ENCODE data around the gene ZNF598. TPM values are rescaled to one million over a fixed set of nuclear protein-coding genes. Genes with fewer than 3 reads are reported as not detected.

ZNF598 gene
- total RNA-seq, 1 experiment from 2014 or later, result 75.8 TPM

- POLR2A ChIA-PET (ENCODE audit: low non-redundant PET), result no interaction called here
- H3K9me3 ChIP-seq (ENCODE audit: low read depth, low read length, poor library complexity, severe bottlenecking), result no peaks in the 10 kb centered on the region
- TF ChIP-seq CTCF (conservative IDR thresholded peaks at IDR 0.05; ENCODE audit: low read depth, low read length) (no peak), EZH2 (IDR thresholded peaks at IDR 0.05; ENCODE audit: borderline replicate concordance, low read depth, low read length, poor library complexity, severe bottlenecking) (no peak)
- BruUV-seq (replicated peaks), result no TSS peak
- H3K27me3 ChIP-seq (replicated peaks; ENCODE audit: insufficient read depth, low read depth, low read length, poor library complexity), result no peaks in the 10 kb centered on the region
- CTCF ChIA-PET, result no interaction called here
- peaks cover 4% of the 10 kb centered on the region for H3K36me3 ChIP-seq (ENCODE audit: insufficient read depth, low read length, poor library complexity, severe bottlenecking)
- H3K4me3 ChIP-seq (ENCODE audit: low read depth, low read length, poor library complexity, severe bottlenecking), result no peak overlapping the region
- peak; percentile 43 for DNase-seq (ENCODE audit: low spot score)
- peak overlapping the region; percentile 54 for H3K27ac ChIP-seq (ENCODE audit: low read depth, low read length, poor library complexity, severe bottlenecking)
- H3K4me1 ChIP-seq (ENCODE audit: insufficient read depth, low read length, poor library complexity, severe bottlenecking), result peaks cover 34% of the 10 kb centered on the region
- intact Hi-C loops (cut with micrococcal nuclease; ENCODE audit: unreplicated experiment), result no loop called here
Measured at GRCh38 chr16:2039274-2040031, 29.8 kb upstream of the ZNF598 start.

- Histone ChIP-seq H3K4me3 (ENCODE audit: low read depth, low read length, poor library complexity, severe bottlenecking) (no peak overlapping the region), H3K9me3 (ENCODE audit: low read depth, low read length, poor library complexity, severe bottlenecking) (no peaks in the 10 kb centered on the region), H3K36me3 (ENCODE audit: insufficient read depth, low read length, poor library complexity, severe bottlenecking) (peaks cover 4% of the 10 kb centered on the region), H3K27ac (ENCODE audit: low read depth, low read length, poor library complexity, severe bottlenecking) (peak overlapping the region; percentile 80), H3K27me3 (replicated peaks; ENCODE audit: insufficient read depth, low read depth, low read length, poor library complexity) (no peaks in the 10 kb centered on the region), H3K4me1 (ENCODE audit: insufficient read depth, low read length, poor library complexity, severe bottlenecking) (peaks cover 38% of the 10 kb centered on the region)
- DNase-seq (ENCODE audit: low spot score), result no peak
- POLR2A ChIA-PET (ENCODE audit: low non-redundant PET), result no interaction called here
- TF ChIP-seq CTCF (conservative IDR thresholded peaks at IDR 0.05; ENCODE audit: low read depth, low read length), result no peak
- no peak for TF ChIP-seq EZH2 (IDR thresholded peaks at IDR 0.05; ENCODE audit: borderline replicate concordance, low read depth, low read length, poor library complexity, severe bottlenecking)
- intact Hi-C loops (cut with micrococcal nuclease; ENCODE audit: unreplicated experiment), result no loop called here
- no TSS peak for BruUV-seq (replicated peaks)
- CTCF ChIA-PET, result no interaction called here
Measured at GRCh38 chr16:2038382-2039231, 29.0 kb upstream of the ZNF598 start.

DNA sequence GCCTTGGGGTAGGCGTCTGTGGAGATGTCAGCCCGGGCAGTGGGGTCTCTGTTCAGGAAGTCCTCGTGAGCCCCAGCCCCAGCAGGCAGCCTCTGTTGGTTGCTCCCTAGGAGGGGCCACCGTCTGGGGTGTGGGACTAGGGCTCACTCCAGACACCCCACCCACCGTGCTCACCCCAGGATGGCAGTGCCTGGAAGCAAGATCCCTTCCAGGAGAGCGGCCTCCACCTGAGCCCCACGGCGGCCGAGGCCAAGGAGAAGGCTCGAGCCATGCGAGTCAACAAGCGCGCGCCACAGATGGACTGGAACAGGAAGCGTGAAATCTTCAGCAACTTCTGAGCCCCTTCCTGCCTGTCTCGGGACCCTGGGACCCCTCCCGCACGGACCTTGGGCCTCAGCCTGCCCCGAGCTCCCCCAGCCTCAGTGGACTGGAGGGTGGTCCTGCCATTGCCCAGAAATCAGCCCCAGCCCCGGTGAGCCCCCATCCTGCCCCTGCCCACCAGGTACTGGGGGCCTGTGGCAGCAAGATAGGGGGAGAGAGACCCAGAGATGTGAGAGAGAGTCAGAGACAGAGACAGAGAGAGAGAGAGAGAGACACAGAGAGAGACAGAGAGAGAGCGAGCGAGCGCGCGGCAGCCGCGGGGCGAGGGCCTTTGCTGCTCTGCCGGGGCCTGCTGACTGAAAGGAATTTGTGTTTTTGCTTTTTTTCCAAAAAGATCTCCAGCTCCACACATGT is 28.2 kb upstream of the ZNF598 start:
- BruUV-seq (replicated peaks), result no TSS peak
- intact Hi-C loops (cut with micrococcal nuclease; ENCODE audit: unreplicated experiment), result no loop called here
- Histone ChIP-seq H3K27ac (ENCODE audit: low read depth, low read length, poor library complexity, severe bottlenecking) (peak overlapping the region; percentile 80), H3K36me3 (ENCODE audit: insufficient read depth, low read length, poor library complexity, severe bottlenecking) (peaks cover 4% of the 10 kb centered on the region), H3K9me3 (ENCODE audit: low read depth, low read length, poor library complexity, severe bottlenecking) (no peaks in the 10 kb centered on the region), H3K4me3 (ENCODE audit: low read depth, low read length, poor library complexity, severe bottlenecking) (no peak overlapping the region), H3K4me1 (ENCODE audit: insufficient read depth, low read length, poor library complexity, severe bottlenecking) (peaks cover 43% of the 10 kb centered on the region), H3K27me3 (replicated peaks; ENCODE audit: insufficient read depth, low read depth, low read length, poor library complexity) (no peaks in the 10 kb centered on the region)
- ChIA-PET POLR2A (ENCODE audit: low non-redundant PET) (no interaction called here), CTCF (no interaction called here)
- peak; percentile 44 for DNase-seq (ENCODE audit: low spot score)
- TF ChIP-seq EZH2 (IDR thresholded peaks at IDR 0.05; ENCODE audit: borderline replicate concordance, low read depth, low read length, poor library complexity, severe bottlenecking) (no peak), CTCF (conservative IDR thresholded peaks at IDR 0.05; ENCODE audit: low read depth, low read length) (no peak)
